MV-4-11 (cell line): Measurements from ENCODE around the gene LSM14B.
"Not testable (repeated sequence)": the region's sequence is repeated elsewhere in the genome, so short reads cannot be mapped to it uniquely, and the experiment has no call there.

ENCODE experiments used
- DNase-seq: peaks from one replicate; lab custom pipeline; 2025; lab: John Stamatoyannopoulos, UW

Gene LSM14B

GRCh38 chr20:62114894-62115293 lies 7.4 kb upstream of the LSM14B start:
- no peak for DNase-seq

DNA sequence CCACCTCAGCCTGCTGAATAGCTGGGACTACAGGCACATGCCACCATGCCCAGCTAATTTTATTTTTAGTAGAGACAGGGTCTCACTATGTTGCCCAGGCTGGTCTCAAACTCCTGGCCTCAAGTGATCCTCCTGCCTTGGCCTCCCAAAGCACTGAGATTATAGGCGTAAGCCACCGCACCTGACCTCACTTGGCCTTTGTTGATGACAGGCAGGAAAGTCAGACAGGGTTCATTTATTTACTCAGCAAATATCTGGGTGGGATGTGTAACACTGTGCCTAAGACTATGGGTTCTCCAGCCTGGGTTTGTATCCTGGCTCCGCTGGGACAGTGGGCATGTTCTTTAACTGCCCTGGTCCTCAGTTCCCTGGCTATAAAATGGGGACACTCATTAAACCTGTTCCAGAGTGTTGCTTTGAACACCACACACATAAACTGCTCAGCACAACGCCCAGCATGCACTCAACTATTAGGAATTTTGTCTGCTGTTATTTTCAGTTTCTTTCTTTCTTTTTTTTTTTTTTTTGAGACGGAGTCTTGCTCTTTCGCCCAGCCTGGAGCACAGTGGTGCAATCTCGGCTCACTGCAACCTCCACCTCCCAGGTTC lies 6.4 kb upstream of the LSM14B start:
- not testable (repeated sequence) for DNase-seq

DNA sequence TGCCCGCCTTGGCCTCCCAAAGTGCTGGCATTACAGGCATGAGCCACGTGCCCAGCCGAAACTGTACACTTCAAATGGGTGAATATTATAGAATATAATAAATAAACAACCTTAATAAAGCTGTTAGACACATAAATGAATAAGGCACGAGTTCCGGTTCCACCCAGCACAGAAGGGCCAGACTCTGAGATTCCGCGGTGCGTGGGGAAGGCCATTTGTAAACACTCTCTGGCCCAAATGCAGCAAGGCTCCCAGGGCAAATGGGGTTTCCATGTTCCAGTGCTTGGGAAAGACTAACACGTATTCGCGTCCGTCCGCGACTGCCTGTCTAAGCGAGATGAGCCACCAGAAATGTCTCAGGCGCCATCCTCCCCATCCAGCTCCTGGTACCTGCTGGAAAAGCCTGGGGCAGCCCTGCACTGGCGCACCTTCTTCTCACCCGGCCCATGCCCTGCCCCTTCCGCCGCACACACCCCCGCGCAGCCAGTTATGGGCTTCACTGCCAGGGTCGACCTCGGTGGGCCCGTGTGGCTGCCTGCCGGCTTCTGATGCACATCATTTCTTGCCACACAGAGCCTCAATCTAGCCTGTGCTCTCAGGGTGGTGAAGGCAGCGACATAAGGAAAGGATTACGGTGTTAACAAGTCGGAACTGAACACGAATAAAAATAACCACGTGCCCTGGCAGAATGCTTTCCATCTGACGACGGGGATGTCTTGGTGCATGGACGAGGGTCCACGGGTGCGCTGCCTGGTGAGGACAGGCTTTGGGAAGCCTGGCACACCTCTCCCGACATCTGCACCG lies 5.5 kb upstream of the LSM14B start:
- no peak for DNase-seq

GRCh38 chr20:62117362-62117646 lies 5.0 kb upstream of the LSM14B start:
- DNase-seq, result no peak

DNA sequence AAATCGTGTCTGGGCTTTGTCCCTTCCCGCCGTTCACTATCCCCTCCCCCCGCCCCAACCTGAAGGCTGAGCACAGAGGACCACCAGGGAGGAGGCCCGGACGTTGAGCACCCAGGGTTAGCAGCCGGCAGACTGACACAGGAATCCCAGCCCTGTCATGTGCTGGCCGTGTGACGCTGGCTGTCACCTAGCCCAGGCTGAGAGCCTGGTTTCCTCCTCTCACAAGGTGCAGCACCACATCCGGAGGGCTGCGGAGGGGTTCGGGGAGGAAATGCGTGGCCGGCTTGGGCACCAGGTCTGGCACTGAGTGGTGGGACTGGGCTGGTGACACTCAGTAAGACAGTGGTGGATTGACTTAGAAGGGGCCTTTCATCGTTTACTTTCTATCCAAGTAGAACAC lies 4.6 kb upstream of the LSM14B start:
- DNase-seq, result no peak

GRCh38 chr20:62118113-62119043 lies 3.9 kb upstream of the LSM14B start:
- no peak for DNase-seq

DNA sequence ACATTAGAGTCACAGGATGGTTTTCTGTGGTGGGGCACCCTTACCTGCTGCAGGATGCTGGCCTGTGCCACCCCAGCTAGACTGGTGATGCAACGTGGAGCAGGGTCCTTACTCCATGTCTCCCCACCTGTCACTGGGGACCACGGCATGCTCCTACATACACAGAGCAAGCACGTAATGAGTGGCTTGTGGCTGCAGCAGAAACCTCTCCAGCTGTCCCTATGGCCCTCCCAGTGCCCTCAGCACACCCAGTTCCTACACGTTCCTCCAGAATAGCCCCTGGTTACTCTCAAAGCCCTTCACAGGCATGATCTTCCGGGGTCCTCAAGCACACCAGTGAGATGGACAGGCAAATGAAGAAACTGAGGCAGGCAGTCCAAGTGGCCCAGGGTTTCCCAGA lies 3.2 kb upstream of the LSM14B start:
- DNase-seq, result no peak

DNA sequence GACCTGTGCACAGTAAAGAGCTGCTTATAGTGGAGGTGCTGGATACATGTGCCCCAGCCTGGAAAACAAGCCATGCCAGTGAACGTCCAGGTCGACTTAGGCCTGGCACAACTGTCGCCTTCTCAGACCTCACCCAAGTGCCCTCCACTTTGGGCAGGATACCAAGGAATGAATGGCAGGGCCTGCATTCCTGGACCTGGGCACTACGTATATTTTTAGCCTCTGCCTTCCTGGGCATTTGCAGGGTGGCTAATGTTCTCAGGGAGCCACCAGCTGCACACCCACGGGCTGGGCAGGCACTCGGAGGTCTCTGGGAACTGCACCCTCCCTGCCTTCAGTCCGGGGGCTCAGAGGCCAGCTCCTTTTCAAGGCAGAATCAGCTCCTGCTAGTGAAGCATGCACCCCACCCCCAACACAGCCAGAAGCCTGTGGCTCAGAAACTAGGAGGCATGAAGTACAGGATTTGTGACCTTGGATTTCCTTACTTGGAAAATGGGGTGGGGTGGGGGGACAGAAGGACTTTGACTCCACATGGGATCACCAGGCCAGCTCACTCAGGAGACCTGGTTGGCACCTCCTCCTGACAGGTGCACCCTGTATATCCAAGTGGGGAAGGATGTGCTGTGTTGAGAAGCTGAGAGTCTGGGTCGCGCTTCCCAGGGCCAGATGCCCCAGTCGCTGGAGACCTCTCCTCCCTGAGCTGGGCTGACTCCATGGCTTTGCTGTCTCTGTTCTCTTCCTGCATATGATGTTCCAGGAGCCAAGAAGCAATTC lies 2.5 kb upstream of the LSM14B start:
- DNase-seq, result no peak

- no peak for DNase-seq
Measured at GRCh38 chr20:62120365-62120762, 1.9 kb upstream of the LSM14B start.

- peak; percentile 85 for DNase-seq
Measured at GRCh38 chr20:62120990-62121775, 1.1 kb upstream of the LSM14B start.

DNA sequence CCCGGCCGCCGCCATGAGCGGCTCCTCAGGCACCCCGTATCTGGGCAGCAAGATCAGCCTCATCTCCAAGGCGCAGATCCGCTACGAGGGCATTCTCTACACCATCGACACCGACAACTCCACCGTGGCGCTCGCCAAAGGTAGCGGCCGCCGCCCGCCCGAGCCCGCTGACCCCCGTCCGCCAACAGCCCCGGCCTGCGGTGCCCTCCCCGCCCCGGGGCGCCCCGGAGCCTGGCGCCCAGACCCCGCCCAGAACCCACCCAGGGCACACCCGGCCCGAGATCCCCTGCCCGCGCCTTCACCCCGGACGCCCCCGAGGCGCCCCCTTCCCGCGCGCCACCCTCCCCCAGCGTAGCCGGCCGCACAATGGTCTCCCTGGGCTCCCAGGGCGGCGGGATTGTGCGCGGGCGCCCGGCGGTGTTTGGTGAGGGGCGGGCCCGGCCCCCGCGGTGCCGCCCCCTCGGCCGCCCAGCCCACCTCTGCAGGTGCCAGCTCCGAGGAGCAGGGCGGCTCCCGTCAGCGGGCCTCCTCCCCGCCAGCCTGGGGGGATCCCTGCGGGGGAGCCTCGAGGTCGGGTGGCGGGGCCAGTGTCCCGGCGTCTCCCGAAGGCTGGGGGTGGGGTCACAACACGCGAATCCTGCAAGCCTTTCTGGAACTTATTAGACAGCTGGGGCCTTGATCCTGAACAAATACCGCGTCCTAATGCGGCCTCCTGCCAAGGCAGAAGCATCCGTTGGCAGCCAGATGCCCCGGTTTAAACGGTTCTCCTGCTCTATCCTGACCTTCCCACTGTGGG lies 577 bp downstream of the LSM14B start:
- no peak for DNase-seq

DNA sequence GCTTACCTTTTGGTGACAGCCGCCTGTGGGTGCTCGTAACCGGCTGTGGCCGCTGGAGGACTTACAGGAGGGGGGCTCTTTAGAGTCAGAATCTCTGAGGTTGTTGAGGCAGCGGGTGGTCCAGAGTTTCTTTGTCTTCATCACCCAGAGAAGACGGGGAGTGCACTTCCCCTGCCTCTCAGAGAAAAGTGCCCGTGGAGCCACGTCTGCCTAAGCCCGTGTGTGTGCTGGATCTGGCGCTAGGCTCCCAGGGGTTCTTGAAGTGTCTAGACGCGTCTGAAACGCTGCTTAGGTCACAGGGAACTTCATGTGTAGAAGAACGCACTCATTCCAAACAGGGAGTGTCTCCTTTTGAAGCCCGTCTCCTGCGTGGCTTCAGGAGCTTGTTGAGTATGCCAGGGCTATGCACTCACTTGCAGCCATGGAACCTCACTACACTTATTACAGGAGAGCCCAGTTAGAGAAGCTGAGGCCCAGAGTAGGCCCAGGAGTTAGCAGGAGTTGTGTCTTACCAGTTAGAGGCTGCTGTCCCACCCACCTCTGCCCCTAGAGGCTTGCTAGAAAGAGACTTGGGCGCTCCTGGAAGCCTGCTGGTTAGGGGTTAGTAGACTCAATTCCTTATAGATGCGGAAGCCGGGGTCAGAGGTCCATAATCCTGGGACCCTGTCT lies 1.3 kb downstream of the LSM14B start:
- DNase-seq, result no peak

GRCh38 chr20:62126141-62126540 lies 3.9 kb downstream of the LSM14B start:
- no peak for DNase-seq

- no peak for DNase-seq
Measured at GRCh38 chr20:62127799-62128198, 5.5 kb downstream of the LSM14B start.

DNA sequence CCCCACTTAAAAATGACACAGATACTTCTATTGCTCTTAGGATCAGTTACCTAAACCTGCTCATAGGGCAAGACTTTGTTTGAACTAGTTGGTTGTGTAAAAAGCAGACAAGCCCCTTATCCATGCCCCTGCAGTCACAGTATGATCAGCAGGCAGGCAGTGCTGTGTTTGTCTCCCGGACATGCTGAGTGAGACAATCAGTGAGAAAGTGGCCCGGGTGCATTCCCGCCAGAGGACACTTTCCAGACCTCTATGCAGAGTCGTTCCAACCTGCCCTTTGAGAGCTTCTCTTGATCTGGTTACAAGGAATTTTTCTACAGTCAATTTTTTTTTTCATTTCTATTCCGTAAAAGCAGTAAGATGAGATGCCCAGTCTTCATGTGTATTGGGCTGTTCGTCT lies 6.2 kb downstream of the LSM14B start:
- DNase-seq, result no peak

- DNase-seq, result no peak
Measured at GRCh38 chr20:62129731-62130531, 7.7 kb downstream of the LSM14B start.

DNA sequence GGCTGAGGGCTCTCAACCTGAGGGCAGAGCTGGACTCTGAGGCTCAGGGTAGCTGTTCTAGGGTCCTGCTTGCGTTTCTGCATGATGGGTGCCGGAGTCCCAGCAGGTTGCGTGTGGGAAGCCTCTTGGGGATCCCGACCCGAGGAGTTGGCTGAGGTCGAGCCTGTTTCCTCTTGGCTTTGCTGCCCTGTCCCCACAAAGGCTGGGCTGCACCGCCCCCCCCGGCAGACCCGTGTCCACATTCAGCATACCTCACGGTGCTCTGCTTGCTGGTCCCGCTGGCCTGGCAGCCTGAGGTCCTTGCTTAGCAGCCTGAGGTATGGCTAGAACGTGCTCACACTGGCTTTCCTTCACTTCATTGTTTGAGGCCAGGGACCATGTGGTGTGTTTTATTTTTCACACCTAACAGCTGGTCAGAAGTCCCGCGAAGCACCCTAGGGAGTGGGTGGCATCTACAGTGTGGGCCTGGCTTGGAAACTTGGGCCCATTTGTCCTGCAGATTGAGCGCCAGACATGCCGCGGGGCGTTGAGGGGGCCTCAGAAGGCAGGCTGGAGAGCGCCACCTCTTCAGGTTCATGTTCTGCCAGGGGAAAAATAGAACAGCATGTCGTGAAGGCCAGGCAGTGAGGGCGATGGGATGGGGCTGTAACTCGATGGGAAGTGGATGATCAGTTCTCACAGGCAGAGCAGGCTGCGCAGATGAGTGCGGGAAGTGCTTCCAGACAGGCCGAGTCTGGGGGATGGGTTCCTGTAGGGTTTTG lies 9.5 kb downstream of the LSM14B start:
- DNase-seq, result no peak

GRCh38 chr20:62132421-62132820 lies 10.1 kb downstream of the LSM14B start:
- DNase-seq, result peak; percentile 62
